HCT116 (cell line): ENCODE results near the gene TNFRSF6B. TPM values are rescaled to one million over a fixed set of nuclear protein-coding genes. Genes with fewer than 3 reads are reported as not detected.
A peak's percentile ranks its signal among the peaks of the same experiment; 100 is the strongest.

Experiments
- ATAC-seq: fragments of 200-7000 bp; cut with Tn5 transposase; 2 replicates; pipeline ENCODE4 v1.9.1; 2020; ENCODE audit warnings: mild to moderate bottlenecking, moderate library complexity
- BruUV-seq: library from RNA; stranded (reverse); fragments of 400-500 nt; replicated peaks from 2 replicates; lab custom pipeline; 2021; lab: Mats Ljungman, UMichigan
- CTCF ChIA-PET: fragments of 300-600 bp; sonication (Branson Sonifier 250); formaldehyde crosslinking; loops from one replicate; lab custom pipeline; 2021; ENCODE audit warnings: antibody characterized with exemption; lab: Charles Lee
- POLR2A ChIA-PET: fragments of 300-600, 350-600 bp; sonication (Branson Sonifier 250); formaldehyde crosslinking; loops from one replicate; lab custom pipeline; 2021; ENCODE audit warnings: antibody characterized with exemption; lab: Charles Lee
- RAD21 ChIA-PET, 2 experiments: fragments of 300-600 bp; sonication (Branson Sonifier 250); formaldehyde crosslinking; loops; one replicate each; lab custom pipeline; 2023; ENCODE audit warnings: low total read pairs in 2 of 2; ENCODE audit not compliant: uncharacterized antibody in 2 of 2, unreplicated experiment in 2 of 2, low non-redundant PET in 1 of 2; lab: Charles Lee
- DNase-seq: peaks from one replicate; pipeline ENCODE4 v3.0.0-alpha.2; 2010; ENCODE audit warnings: low read depth, low spot score
- H2AFZ ChIP-seq: fragments of 200-600 bp; shearing (Covaris generic), sonication (generic); 2 replicates; pipeline ENCODE4 v1.6.1; 2017; ENCODE audit warnings: low read depth, mixed run types, mixed read lengths, antibody characterized with exemption, low read length; ENCODE audit not compliant: poor library complexity, severe bottlenecking
- H3K27ac ChIP-seq: 2 replicates; pipeline ENCODE4 v1.5.1; 2012; ENCODE audit warnings: low read depth, low read length
- H3K27me3 ChIP-seq: fragments of 200-600 bp; sonication (generic); 2 replicates; pipeline ENCODE4 v1.6.1; 2016; ENCODE audit warnings: mixed run types, low read length, mixed read lengths; ENCODE audit not compliant: insufficient read depth
- H3K36me3 ChIP-seq, 2 experiments: fragments of 200-500 bp in 1 of 2; fragments of 200-600 bp in 1 of 2; sonication (Bioruptor generic) in 1 of 2; sonication (generic) in 1 of 2; 2 replicates each; pipeline versions ENCODE4 v1.5.1 to v1.6.1; 2014 to 2016; ENCODE audit warnings: low read length in 2 of 2, inconsistent platforms in 1 of 2, mixed read lengths in 1 of 2, mixed run types in 1 of 2; ENCODE audit not compliant: insufficient read depth in 2 of 2, control insufficient read depth in 1 of 2
- H3K4me1 ChIP-seq, 2 experiments: fragments of 200-600 bp in 1 of 2; sonication (generic) in 1 of 2; 2 replicates each; pipeline versions ENCODE4 v1.5.1 to v1.6.1; 2012 to 2017; ENCODE audit warnings: low read length in 2 of 2, inconsistent platforms in 1 of 2, mild to moderate bottlenecking in 1 of 2, mixed read lengths in 1 of 2, mixed run types in 1 of 2, moderate library complexity in 1 of 2; ENCODE audit not compliant: insufficient read depth in 2 of 2, control insufficient read depth in 1 of 2
- H3K4me2 ChIP-seq: fragments of 200-600 bp; sonication (generic); 2 replicates; pipeline ENCODE4 v1.6.1; 2017; ENCODE audit warnings: mixed run types, low read length, mixed read lengths
- H3K4me3 ChIP-seq, 2 experiments: fragments of 200-600 bp in 1 of 2; sonication (generic) in 1 of 2; replicated peaks in 1 of 2; 2 replicates each; pipeline ENCODE4 v1.5.1; 2011 to 2016; ENCODE audit warnings: low read length in 2 of 2, control low read depth in 1 of 2, low read depth in 1 of 2, mild to moderate bottlenecking in 1 of 2, mixed read lengths in 1 of 2, mixed run types in 1 of 2
- H3K79me2 ChIP-seq: fragments of 200-600 bp; sonication (generic); 2 replicates; pipeline ENCODE4 v1.6.1; 2017; ENCODE audit warnings: mild to moderate bottlenecking, mixed run types, low read length, moderate library complexity, mixed read lengths; ENCODE audit not compliant: insufficient read depth
- H3K9ac ChIP-seq: fragments of 200-600 bp; sonication (generic); 2 replicates; pipeline ENCODE4 v1.6.1; 2016; ENCODE audit warnings: low read length, mixed read lengths
- H3K9me2 ChIP-seq: fragments of 200-600 bp; sonication (generic), shearing (Covaris generic); 2 replicates; pipeline ENCODE4 v1.6.1; 2017; ENCODE audit warnings: mixed run types, mild to moderate bottlenecking, moderate library complexity; ENCODE audit not compliant: insufficient read depth
- H3K9me3 ChIP-seq, 2 experiments: fragments of 200-500 bp in 1 of 2; fragments of 200-600 bp in 1 of 2; sonication (Bioruptor generic) in 1 of 2; sonication (generic) in 1 of 2; 2 replicates each; pipeline ENCODE4 v1.6.1; 2014 to 2017; ENCODE audit warnings: low read length in 2 of 2, mixed read lengths in 2 of 2, inconsistent platforms in 1 of 2, low read depth in 1 of 2, mild to moderate bottlenecking in 1 of 2, mixed run types in 1 of 2, moderate library complexity in 1 of 2; ENCODE audit not compliant: control insufficient read depth in 1 of 2, insufficient read depth in 1 of 2
- H4K20me1 ChIP-seq: fragments of 200-600 bp; sonication (generic), shearing (Covaris generic); 2 replicates; pipeline ENCODE4 v1.6.1; 2017; ENCODE audit warnings: mixed run types, mild to moderate bottlenecking, moderate library complexity; ENCODE audit not compliant: insufficient read depth
- CBX3 ChIP-seq: IDR thresholded peaks from 2 replicates; pipeline ENCODE4 v1.6.1; 2012; ENCODE audit warnings: low read depth
- ELF1 ChIP-seq: IDR thresholded peaks from 2 replicates; pipeline ENCODE4 v1.6.1; 2012; ENCODE audit warnings: low read depth, borderline replicate concordance
- EZH2phosphoT487 ChIP-seq: fragments of 200-600 bp; IDR thresholded peaks from 2 replicates; pipeline ENCODE4 v1.6.1; 2018; ENCODE audit warnings: antibody characterized with exemption, borderline replicate concordance
- FOSL1 ChIP-seq: IDR thresholded peaks from 2 replicates; pipeline ENCODE4 v1.6.1; 2012; ENCODE audit warnings: low read depth
- JUND ChIP-seq: IDR thresholded peaks from 2 replicates; pipeline ENCODE4 v1.6.1; 2012
- POLR2A ChIP-seq: IDR thresholded peaks from 2 replicates; pipeline ENCODE4 v1.7.0; 2011; ENCODE audit warnings: borderline replicate concordance; ENCODE audit not compliant: insufficient read depth, insufficient read length; ENCODE audit errors: extremely low read depth
- POLR2AphosphoS5 ChIP-seq: IDR thresholded peaks from 2 replicates; pipeline ENCODE4 v1.6.1; 2011; ENCODE audit warnings: mild to moderate bottlenecking, low read depth, low read length, moderate library complexity
- SP1 ChIP-seq: IDR thresholded peaks from 2 replicates; pipeline ENCODE4 v1.6.1; 2012; ENCODE audit warnings: low read depth
- SRF ChIP-seq: IDR thresholded peaks from 2 replicates; pipeline ENCODE4 v1.6.1; 2012; ENCODE audit warnings: low read depth
- intact Hi-C: fragments of 100-400 bp; cut with micrococcal nuclease; formaldehyde crosslinking; loops from 2 replicates; pipeline ENCODE4 v1.10.0; 2022
- total RNA-seq: library from RNA; stranded (reverse); gene quantifications from one replicate; pipeline ENCODE4 v1.2.1, GENCODE V29; 2021; ENCODE audit not compliant: unreplicated experiment

Gene TNFRSF6B
- total RNA-seq, 1 experiment from 2014 or later = 147 TPM

GRCh38 chr20:63701051-63701328 lies 4.5 kb downstream of the TNFRSF6B start:
- POLR2A ChIA-PET = interaction anchor here (0.6 to 1.0 kb wide), 2 partner anchors 18 to 19 kb away, joined by 3 read pairs; no protein-coding TSS in a partner anchor
- intact Hi-C loops = loop anchor here (10.0 kb wide), 1 partner anchor 354 kb away; no protein-coding TSS in a partner anchor
- no peak overlapping the region for H2AFZ ChIP-seq
- H3K36me3 ChIP-seq = peaks cover 4 to 20% of the 10 kb centered on the region in 2 experiments; a peak in 3 of 4 replicates
- H3K9me3 ChIP-seq = no peaks in the 10 kb centered on the region
- H3K79me2 ChIP-seq = peaks cover 24% of the 10 kb centered on the region
- H3K4me2 ChIP-seq = peak overlapping the region; percentile 19; the same call in 1 of the 2 replicates
- H3K27ac ChIP-seq = peak overlapping the region; percentile 91; the same call in 1 of the 2 replicates
- no peak for ATAC-seq
- no peak for TF ChIP-seq ELF1
- no peaks in the 10 kb centered on the region for H3K9me2 ChIP-seq
- CTCF ChIA-PET = no interaction called here
- no peaks in the 10 kb centered on the region for H4K20me1 ChIP-seq
- DNase-seq = no peak
- RAD21 ChIA-PET = no interaction called here
- no peaks in the 10 kb centered on the region for H3K27me3 ChIP-seq
- H3K4me3 ChIP-seq = no peak overlapping the region
- H3K4me1 ChIP-seq = peaks cover 34 to 72% of the 10 kb centered on the region in 2 experiments
- H3K9ac ChIP-seq = peak overlapping the region; percentile 71; the same call in 1 of the 2 replicates
- BruUV-seq = no TSS peak

- ChIA-PET RAD21 (interaction anchor here in 1 of 2 experiments (0.6 kb wide), 1 partner anchor 163 kb away, joined by 8 read pairs; no protein-coding TSS in a partner anchor), CTCF (no interaction called here), POLR2A (interaction anchor here (0.6 to 1.3 kb wide), 3 partner anchors 19 to 164 kb away, joined by 3 read pairs; partner anchors contain the start of gene PTK6)
- H3K79me2 ChIP-seq = peaks cover 29% of the 10 kb centered on the region
- no peaks in the 10 kb centered on the region for H3K9me2 ChIP-seq
- no peaks in the 10 kb centered on the region for H4K20me1 ChIP-seq
- peak overlapping the region; percentile 71; the same call in 1 of the 2 replicates for H3K9ac ChIP-seq
- no peak for TF ChIP-seq CBX3
- TF ChIP-seq SRF = no peak
- no peak for TF ChIP-seq JUND
- no peak; the same call in none of the 2 replicates for TF ChIP-seq POLR2AphosphoS5
- peak; percentile 4 for TF ChIP-seq POLR2A
- TF ChIP-seq FOSL1 = no peak
- TF ChIP-seq SP1 = no peak
- no peak for TF ChIP-seq EZH2phosphoT487
- no peaks in the 10 kb centered on the region for H3K9me3 ChIP-seq
- BruUV-seq = no TSS peak
- no peak overlapping the region for H3K4me3 ChIP-seq
- intact Hi-C loops = loop anchor here (10.0 kb wide), 1 partner anchor 353 kb away; no protein-coding TSS in a partner anchor
- H3K4me2 ChIP-seq = peak overlapping the region; percentile 19; the same call in 1 of the 2 replicates
- no peak for DNase-seq
- H3K27ac ChIP-seq = peak overlapping the region; percentile 91; the same call in 1 of the 2 replicates
- peaks cover 36 to 72% of the 10 kb centered on the region in 2 experiments for H3K4me1 ChIP-seq
- H3K27me3 ChIP-seq = no peaks in the 10 kb centered on the region
- H2AFZ ChIP-seq = no peak overlapping the region
- no peak for ATAC-seq
- H3K36me3 ChIP-seq = peaks cover 7 to 25% of the 10 kb centered on the region in 2 experiments; a peak in 3 of 4 replicates
These were observed 5.0 kb downstream of the TNFRSF6B start for GRCh38 chr20:63701329-63702035.
